BLaER1 (cell line): Measurements from ENCODE around the gene WIZ.
A peak's percentile ranks its signal among the peaks of the same experiment; 100 is the strongest.
"Not testable (repeated sequence)": the region's sequence is repeated elsewhere in the genome, so short reads cannot be mapped to it uniquely, and the experiment has no call there.

Source experiments
- H3K27ac ChIP-seq: shearing (Covaris generic); formaldehyde crosslinking; 2 replicates; pipeline ENCODE4 v1.8.1; 2022
- H3K27me3 ChIP-seq: shearing (Covaris generic); formaldehyde crosslinking; 2 replicates; pipeline ENCODE4 v1.8.1; 2022
- H3K36me3 ChIP-seq: shearing (Covaris generic); formaldehyde crosslinking; 2 replicates; pipeline ENCODE4 v1.8.1; 2022
- H3K4me1 ChIP-seq: shearing (Covaris generic); formaldehyde crosslinking; 2 replicates; pipeline ENCODE4 v1.8.1; 2022
- H3K4me2 ChIP-seq: shearing (Covaris generic); formaldehyde crosslinking; 2 replicates; pipeline ENCODE4 v1.8.1; 2022
- H3K4me3 ChIP-seq: shearing (Covaris generic); formaldehyde crosslinking; 2 replicates; pipeline ENCODE4 v1.8.1; 2022
- H3K9ac ChIP-seq: shearing (Covaris generic); formaldehyde crosslinking; 2 replicates; pipeline ENCODE4 v1.8.1; 2022
- H3K9me3 ChIP-seq: shearing (Covaris generic); formaldehyde crosslinking; 2 replicates; pipeline ENCODE4 v1.8.1; 2022
- H4K20me1 ChIP-seq: shearing (Covaris generic); formaldehyde crosslinking; 2 replicates; pipeline ENCODE4 v1.8.1; 2022
- Cebpa-rat ChIP-seq: shearing (Covaris generic); IDR thresholded peaks from 2 replicates; pipeline ENCODE4 v1.8.1; 2022

Gene WIZ

DNA sequence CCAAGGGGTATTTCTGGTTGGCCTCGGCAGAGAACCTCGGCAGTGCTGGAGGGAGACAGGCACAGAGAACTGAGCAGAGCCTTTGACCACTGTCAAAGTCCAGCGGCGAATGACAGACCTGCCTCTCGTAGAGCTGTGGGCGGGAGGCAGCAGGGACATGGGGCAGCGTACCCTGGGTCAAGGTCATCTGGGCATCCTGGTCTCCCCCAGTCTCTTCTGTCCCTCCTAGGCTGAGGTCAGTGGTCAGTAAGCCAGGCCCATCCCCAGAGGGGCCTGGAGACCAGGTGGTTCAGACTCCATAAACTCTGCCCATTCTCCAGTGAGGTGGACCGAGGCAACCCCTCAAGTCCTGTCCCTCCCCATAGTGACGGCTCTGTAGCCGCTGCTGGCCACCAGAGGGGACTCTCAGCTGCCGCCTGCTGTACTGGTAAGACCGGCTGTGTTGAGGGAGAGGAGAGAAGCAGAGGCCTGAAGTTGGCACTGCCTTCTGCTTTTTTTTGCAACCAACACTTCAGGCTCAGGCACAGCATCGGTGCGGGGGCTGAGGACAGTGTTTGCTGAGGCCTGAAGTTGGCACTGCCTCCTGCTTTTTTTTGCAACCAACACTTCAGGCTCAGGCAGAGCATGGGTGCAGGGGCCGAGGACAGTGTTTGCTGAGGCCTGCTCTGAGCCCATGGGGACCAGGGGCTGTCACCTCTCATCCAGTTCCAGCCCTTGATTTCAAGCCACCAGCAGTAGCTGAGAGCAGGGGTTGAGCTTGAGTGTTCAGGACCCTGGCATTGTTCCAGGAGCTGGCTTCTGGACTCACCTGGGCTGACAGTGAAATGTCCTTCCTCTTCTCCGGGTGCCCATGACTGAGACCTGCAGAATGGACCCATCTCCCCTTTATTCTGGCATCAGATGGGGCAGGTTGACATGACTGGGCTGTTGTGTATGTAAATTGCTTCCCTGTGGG lies 29.9 kb upstream of the WIZ start, which contains the start of gene PGLYRP2:
PGLYRP2 (minus strand) TSS at position 111 of the 955 bp plus-strand sequence. CDS start 130 bp downstream, outside the sequence.
- Histone ChIP-seq H3K4me1 (peaks cover 10% of the 10 kb centered on the region), H4K20me1 (no peaks in the 10 kb centered on the region), H3K27ac (no peak within 1 kb of the TSS; the same call in 1 of the 2 replicates), H3K4me2 (0 out of 2 replicates have a peak within 1 kb of the TSS, but pooled peaks have one; percentile 3), H3K9me3 (no peaks in the 10 kb centered on the region), H3K36me3 (no peaks in the 10 kb centered on the region), H3K27me3 (no peaks in the 10 kb centered on the region), H3K9ac (no peak within 1 kb of the TSS), H3K4me3 (no peak within 1 kb of the TSS)
- no peak for TF ChIP-seq Cebpa-rat

DNA sequence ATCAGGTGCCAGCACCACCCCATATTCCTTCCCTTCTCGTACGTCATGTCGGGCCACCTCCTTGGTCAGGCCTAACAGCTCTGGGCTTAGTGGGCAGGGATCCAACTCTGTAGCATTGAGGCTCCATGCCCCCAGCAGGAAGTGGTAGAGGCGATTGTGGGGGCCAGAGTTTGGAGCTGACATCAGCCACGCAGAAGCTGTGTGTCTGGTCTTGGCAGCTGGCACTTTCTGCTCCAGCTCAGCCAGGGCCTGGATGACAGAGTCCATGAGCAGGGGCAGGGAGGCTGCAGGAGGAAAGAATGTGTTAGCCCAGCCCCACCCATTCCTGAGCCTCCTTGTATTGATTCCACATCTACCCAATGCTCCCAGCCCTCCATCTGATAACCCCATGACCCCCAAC lies 26.6 kb upstream of the WIZ start:
- Histone ChIP-seq H3K27ac (no peak overlapping the region), H3K9me3 (0 out of 2 replicates have a peak, but pooled peaks cover 3% of the 10 kb centered on the region), H3K4me2 (no peak overlapping the region), H4K20me1 (no peaks in the 10 kb centered on the region), H3K36me3 (no peaks in the 10 kb centered on the region), H3K4me1 (peaks cover 25% of the 10 kb centered on the region), H3K9ac (no peak overlapping the region), H3K27me3 (no peaks in the 10 kb centered on the region), H3K4me3 (no peak overlapping the region)
- no peak for TF ChIP-seq Cebpa-rat

DNA sequence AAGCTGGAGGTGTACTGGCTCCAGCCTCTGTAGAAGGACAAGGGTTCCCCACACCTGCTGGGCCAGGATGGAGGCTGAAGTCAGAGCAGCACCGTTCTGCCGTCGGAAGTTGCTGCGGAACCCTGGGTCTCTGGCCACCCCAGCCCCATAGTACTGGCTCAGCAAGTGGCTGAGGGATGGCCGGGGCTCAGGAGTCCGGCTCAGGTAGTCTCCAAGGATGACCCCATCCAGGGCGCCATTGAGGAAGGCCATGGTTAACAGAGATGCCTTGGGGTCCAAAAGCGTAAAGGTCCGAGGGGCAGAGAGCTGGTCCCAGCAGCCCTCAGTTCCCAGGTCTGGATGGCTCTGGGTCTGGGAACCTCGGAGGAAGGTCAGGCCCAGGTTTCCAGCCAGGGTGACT lies 25.9 kb upstream of the WIZ start:
- peaks cover 25% of the 10 kb centered on the region for H3K4me1 ChIP-seq
- no peak overlapping the region for H3K27ac ChIP-seq
- no peaks in the 10 kb centered on the region for H4K20me1 ChIP-seq
- no peak overlapping the region for H3K4me3 ChIP-seq
- no peaks in the 10 kb centered on the region for H3K36me3 ChIP-seq
- 0 out of 2 replicates have a peak, but pooled peaks cover 3% of the 10 kb centered on the region for H3K9me3 ChIP-seq
- H3K27me3 ChIP-seq = no peaks in the 10 kb centered on the region
- H3K9ac ChIP-seq = no peak overlapping the region
- TF ChIP-seq Cebpa-rat = no peak
- H3K4me2 ChIP-seq = no peak overlapping the region

DNA sequence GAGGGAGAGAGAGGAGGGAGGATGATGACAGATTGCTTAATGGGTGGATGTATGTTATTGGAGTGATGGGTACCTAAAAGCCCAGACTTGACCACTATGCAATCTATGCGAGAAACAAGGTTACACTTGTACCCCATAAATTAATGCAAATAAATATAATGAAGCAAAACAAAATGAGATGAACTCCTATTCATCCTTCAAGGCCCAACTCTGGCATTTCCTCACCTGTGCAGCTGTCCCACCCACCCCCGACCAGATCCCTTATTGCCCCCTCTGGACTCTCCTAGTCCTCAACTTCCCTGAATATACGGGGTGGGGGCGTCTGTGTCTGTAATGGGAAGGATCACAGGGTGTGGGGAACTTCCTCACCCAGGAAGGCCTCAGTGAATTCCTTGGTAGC lies 25.4 kb upstream of the WIZ start:
- Histone ChIP-seq H3K4me1 (peaks cover 25% of the 10 kb centered on the region), H4K20me1 (no peaks in the 10 kb centered on the region), H3K9me3 (0 out of 2 replicates have a peak, but pooled peaks cover 3% of the 10 kb centered on the region), H3K4me2 (no peak overlapping the region), H3K9ac (no peak overlapping the region), H3K36me3 (no peaks in the 10 kb centered on the region), H3K27ac (no peak overlapping the region), H3K4me3 (no peak overlapping the region), H3K27me3 (no peaks in the 10 kb centered on the region)
- TF ChIP-seq Cebpa-rat = no peak

DNA sequence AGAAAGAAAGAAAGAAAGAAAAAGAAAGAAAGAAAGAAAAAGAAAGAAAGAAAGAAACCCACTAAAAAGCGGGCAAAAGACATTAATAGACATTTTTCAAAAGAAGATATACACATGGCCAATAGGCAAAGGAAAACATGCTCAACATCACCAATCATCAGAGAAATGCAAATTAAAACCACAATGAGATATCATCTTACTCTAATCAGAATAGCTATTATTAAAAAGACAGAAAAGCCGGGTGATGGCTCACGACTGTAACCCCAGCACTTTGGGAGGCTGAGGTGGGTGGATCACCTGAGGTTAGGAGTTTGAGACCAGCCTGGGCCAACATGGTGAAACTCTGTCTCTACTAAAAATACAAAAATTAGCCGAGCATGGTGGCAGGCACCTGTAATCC lies 24.1 kb upstream of the WIZ start:
- not testable (repeated sequence) for H3K9ac ChIP-seq, H3K4me3 ChIP-seq, H4K20me1 ChIP-seq, H3K27ac ChIP-seq, H3K36me3 ChIP-seq, H3K4me2 ChIP-seq, H3K9me3 ChIP-seq
- Histone ChIP-seq H3K4me1 (peaks cover 30% of the 10 kb centered on the region), H3K27me3 (peaks cover 11% of the 10 kb centered on the region)

DNA sequence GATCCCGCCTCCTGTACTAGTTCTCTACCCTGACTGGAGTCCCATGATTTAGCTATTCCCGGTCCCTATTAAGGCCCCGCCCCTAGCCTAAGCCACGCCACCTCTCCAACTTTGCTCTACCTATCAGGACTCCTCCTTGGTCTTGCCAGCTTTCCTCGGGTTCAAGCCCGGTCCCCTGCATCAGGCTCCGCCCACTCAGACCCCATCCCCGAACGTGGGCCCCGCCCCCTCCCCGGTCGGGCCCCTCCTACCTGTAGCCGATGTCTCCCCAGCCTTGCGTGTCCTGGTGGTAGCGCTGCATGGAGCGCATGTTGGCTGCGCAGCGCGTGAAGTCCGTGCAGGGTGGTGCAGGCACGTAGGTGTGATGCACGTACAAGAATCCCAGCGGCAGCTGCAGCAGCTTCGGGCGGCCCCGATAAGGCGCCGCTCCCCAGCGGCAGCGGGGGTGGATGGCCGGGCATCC lies 21.9 kb upstream of the WIZ start:
- H3K9ac ChIP-seq = no peak overlapping the region

DNA sequence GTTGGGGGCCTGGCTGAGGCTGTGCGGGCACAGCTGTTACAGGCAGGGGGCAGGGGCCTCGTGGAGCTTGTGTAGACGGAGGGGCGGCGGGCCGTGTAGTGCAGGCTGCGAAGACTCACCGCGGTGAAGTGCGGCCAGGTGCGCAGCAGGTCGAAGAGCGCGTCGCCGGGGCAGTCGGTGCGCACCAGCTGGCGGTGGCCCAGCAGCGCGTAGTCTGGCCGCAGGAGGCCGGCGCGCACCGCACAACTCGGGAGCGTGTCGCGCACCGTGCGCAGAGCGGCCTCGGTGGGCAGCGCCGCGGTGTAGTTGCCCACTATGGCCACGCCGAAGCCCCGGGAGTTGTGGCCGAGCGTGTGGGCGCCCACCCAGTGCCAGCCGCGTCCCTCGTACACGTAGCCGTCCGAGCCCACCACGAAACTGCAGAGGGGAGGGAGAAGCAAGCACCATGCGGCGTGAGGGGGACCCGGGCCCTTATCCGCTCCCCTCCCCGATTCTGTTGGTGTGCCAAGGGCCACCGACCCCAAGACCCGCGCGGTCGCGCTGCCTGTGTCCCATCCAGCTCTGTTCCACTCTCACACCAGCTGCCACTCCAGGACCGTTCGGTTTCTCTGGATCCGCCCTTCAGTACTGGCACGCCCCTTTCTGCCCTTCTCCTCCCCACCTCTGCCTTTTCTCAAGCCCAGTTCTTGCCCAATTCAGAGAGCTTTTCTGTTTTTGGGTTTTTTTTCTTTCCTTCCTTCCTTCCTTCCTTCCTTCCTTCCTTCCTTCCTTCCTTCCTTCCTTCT lies 19.9 kb upstream of the WIZ start:
- Histone ChIP-seq H3K27me3 (peaks cover 14% of the 10 kb centered on the region), H3K36me3 (no peaks in the 10 kb centered on the region), H3K27ac (peak overlapping the region; percentile 31), H3K4me1 (peaks cover 71% of the 10 kb centered on the region), H3K9ac (peak overlapping the region; percentile 32; the same call in 1 of the 2 replicates), H3K9me3 (0 out of 2 replicates have a peak, but pooled peaks cover 3% of the 10 kb centered on the region), H3K4me2 (peak overlapping the region; percentile 90), H4K20me1 (no peaks in the 10 kb centered on the region), H3K4me3 (peak overlapping the region; percentile 46)
- no peak for TF ChIP-seq Cebpa-rat

More for the DNA sequence above, 21.9 kb upstream of the WIZ start:
- Histone ChIP-seq H3K9me3 (0 out of 2 replicates have a peak, but pooled peaks cover 3% of the 10 kb centered on the region), H3K27me3 (peaks cover 14% of the 10 kb centered on the region), H3K4me2 (no peak overlapping the region), H3K4me1 (peaks cover 52% of the 10 kb centered on the region), H3K36me3 (no peaks in the 10 kb centered on the region), H3K4me3 (no peak overlapping the region), H3K27ac (no peak overlapping the region), H4K20me1 (no peaks in the 10 kb centered on the region)
- TF ChIP-seq Cebpa-rat = no peak

DNA sequence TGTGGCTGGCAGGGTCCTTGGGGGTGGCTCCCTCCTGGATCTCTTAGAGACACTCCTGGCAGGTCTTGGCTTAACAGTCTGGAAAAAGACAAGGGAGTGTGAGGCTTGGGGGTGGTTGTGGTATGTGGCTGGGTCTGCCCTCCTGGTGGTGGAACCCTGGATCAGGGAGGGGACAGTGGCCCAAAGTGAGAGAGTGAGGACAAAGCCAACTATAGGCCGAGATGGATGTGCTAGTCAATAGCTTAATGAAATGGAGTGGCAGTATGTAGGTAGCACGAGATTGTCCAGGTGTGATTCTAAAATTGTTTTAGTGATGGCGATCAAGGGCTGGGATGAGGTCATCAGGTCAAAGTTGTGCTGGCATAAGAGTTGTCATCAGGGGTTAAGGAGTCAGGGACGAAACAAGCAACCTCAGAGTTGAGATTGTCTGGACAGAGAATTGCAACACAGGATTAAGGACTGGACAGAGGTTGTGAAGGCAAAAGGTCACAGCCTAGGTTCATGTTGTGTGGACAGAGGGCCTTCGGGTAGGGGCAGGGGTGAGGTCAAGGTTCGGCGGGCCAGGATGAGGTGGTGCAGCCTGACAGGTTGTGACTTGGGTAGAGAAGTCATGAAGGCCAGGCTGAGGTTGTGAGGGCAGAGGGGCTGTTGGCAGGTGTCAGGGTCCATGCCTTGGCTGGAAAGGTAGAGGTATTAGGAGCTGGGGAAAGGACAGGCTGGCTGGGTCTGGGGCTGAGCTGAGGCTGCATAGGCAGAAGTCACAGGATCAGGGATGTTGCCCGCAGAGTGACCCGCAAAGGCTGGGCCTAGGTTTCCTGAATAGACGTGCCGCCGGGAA lies 19.1 kb upstream of the WIZ start:
- TF ChIP-seq Cebpa-rat = no peak
- 0 out of 2 replicates have a peak, but pooled peaks cover 3% of the 10 kb centered on the region for H3K9me3 ChIP-seq
- H3K27me3 ChIP-seq = peaks cover 14% of the 10 kb centered on the region
- H3K4me3 ChIP-seq = peak overlapping the region; percentile 46; the same call in 1 of the 2 replicates
- H4K20me1 ChIP-seq = no peaks in the 10 kb centered on the region
- H3K9ac ChIP-seq = peak overlapping the region; percentile 32; the same call in 1 of the 2 replicates
- no peaks in the 10 kb centered on the region for H3K36me3 ChIP-seq
- H3K27ac ChIP-seq = peak overlapping the region; percentile 31
- peaks cover 79% of the 10 kb centered on the region for H3K4me1 ChIP-seq
- peak overlapping the region; percentile 90 for H3K4me2 ChIP-seq
